Fibroblast of upper back skin (primary cell): ENCODE results near the gene ENTPD8.
"Not testable (repeated sequence)": the region's sequence is repeated elsewhere in the genome, so short reads cannot be mapped to it uniquely, and the experiment has no call there.

ENCODE experiments used
- DNase-seq: peaks from one replicate; pipeline ENCODE4 v3.0.0-alpha.2; 2013

Gene ENTPD8

GRCh38 chr9:137476856-137477255, 35.7 kb upstream of the ENTPD8 start:
- DNase-seq: no peak

DNA sequence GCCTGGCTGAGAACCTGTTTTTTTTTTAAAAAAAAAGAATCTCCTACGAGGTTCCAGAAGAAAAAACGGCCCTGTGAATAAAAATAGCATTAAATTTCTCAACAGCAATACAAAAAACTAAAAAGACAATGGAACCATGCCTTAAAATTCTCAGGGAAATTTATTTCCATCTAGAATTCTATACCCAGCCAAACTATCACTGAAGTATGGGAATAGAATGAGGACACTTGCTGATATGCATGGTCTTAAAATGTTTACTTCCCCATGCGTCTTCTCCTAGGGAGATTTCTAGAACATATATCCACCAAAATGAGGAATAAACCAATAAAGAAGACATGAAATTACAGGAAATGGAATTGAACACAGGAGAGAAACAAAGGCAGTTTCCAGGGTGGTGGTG, 34.5 kb upstream of the ENTPD8 start:
- DNase-seq: no peak

DNA sequence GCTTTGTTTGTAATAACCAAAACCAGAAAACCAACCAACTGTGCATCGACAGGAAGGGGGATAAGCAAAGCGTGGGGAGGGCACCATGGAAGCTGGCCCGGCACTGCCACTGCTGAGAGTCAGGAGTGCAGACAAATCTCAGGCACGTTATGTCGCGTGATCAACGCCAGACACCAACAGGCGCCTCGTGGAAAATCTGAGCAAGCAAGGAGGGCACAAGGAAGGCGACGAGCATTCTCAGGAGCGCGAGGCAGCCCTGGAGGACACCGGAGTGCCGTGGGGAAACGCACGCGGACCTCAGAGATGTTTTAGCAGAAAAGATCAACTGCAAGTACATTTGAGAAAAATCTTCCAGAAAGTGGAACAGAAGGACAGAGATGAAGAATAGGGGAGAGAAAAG, 33.1 kb upstream of the ENTPD8 start:
- DNase-seq: no peak

DNA sequence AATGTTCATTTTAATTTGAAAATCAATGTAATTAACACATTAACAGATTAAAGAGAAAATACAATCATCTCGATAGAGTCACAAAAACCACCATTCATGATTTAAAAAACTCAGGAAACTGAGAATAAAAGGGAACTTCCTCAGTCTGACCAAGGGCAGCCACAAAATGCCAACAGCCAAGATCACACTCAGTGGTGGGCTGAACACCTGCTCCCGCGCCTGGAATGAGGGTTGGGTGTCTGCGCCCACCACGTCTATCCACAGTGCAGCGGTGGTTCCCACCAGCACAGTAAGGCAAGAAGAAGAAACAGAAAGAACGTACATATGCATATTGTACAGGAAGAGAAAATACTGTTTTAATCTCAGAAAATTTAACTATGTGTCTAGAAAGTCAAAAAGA, 29.6 kb upstream of the ENTPD8 start:
- DNase-seq: no peak

DNA sequence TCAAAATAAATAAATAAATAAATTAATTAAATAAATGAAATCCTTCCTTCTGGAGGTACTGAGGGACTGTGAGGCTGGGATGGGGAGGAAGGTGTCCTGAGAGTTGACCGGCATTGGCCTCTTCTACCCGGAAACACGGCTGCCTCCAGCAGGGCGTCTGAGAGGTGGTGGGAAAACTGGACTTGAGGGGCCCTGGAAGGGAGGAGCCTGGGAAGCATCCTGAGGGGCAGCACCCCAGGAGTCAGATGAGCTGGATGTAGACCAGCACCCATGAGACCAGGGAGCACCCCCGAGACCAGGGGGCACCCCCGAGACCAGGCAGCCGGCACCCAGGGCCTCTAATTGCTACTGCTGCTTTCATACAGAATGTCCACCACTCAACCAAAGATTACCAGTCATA, 26.7 kb upstream of the ENTPD8 start:
- no peak for DNase-seq

GRCh38 chr9:137467161-137467581, 26.0 kb upstream of the ENTPD8 start:
- DNase-seq: no peak

DNA sequence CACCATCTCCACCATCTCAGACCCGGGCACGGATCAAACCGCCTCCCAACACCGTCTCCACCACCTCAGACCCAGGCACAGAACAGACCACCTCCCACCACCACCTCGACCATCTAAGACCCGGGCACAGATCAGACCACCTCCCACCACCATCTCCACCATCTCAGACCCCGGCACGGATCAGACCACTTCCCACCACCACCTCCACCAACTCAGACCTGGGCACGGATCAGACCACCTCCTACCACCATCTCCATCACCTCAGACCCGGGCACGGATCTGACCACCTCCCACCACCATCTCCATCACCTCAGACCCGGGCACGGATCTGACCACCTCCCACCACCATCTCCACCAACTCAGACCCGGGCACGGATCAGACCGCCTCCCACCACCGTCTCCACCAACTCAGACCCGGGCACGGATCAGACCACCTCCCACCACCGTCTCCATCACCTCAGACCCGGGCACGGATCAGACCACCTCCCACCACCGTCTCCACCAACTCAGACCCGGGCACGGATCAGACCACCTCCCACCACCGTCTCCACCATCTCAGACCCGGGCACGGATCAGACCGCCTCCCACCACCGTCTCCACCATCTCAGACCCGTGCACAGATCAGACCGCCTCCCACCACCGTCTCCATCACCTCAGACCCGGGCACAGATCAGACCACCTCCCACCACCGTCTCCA, 25.4 kb upstream of the ENTPD8 start:
- not testable (repeated sequence) for DNase-seq

DNA sequence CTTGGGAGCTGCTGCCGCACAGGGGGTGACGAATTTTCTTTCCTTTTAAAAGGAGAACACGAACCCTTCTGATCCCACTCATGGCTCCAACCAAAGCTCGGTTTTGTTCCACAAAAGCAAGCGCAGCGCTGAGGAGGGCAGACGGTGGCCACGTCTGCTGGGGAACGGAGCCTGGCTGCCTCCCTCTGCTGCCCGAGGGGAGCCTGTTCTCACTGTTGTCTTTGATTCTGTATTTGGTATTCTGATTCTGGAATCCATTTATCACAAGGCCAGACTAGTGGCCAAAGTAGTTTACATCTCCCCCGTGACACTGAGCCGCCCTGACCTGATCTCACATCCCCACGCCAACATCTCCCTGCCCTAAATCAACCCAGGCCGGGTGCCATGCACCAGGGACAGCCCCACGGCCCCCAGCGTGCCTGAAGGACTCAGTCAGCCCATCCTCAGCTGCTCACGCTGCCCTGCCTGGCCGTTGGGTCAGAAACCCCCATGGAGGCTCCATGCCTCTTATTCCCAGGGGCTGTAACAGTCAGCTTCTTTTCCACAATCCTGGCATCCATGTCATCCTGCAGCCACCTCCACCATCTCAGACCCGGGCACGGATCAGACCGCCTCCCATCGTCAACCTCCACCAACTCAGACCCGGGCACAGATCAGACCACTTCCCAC, 24.7 kb upstream of the ENTPD8 start:
- DNase-seq: no peak

- DNase-seq: no peak
Measured at GRCh38 chr9:137465000-137465719, 24.0 kb upstream of the ENTPD8 start.

- no peak for DNase-seq
Measured at GRCh38 chr9:137464291-137464999, 23.3 kb upstream of the ENTPD8 start.

- DNase-seq: no peak
Measured at GRCh38 chr9:137463931-137464290, 22.8 kb upstream of the ENTPD8 start.

DNA sequence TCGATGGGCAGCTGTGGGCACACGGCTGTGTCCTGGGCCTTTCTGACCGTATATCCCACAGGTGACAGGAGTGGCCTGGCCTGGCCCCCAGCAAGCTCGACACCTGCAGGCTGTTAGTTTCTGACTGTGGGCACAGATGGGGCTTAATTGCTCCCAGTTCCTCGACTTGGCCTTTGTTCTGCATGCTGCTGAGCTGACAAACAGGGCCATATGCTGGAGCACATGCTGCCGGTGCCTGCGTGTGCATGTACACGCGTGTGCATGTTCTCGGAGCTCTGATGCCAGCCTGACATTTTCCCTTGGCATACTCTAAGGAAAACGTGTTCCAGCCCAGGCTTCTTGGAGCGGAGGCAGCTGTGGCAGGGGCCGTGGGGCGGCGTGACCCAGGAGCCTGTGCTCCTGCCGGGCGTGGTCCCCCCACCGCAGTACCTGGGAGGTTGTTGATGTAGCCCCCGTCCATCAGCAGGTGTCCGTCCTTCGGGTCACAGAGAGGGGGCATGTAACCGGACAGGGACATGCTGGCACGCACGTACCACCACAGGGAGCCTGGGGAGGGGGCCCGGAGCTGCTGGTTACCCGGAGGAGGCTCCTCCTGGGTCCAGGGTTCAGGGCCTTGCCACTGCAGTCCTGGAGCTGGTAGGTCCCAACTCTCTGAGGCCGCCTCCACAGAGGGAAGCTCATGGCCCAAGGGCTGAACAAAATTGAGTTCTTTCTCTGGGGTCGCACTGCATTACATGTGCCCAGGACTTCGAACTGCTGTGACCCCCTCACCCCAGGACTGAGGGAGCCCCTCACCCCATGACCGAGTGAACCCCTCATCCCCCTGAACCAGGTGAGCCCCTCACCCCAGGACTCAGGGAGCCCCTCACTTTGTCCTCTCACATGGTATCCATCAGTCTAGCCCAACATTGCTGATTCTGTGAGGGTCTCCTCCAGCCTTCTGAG, 22.1 kb upstream of the ENTPD8 start:
- no peak for DNase-seq

GRCh38 chr9:137462396-137462985, 21.3 kb upstream of the ENTPD8 start:
- no peak for DNase-seq

GRCh38 chr9:137461663-137462395, 20.7 kb upstream of the ENTPD8 start:
- no peak for DNase-seq

DNA sequence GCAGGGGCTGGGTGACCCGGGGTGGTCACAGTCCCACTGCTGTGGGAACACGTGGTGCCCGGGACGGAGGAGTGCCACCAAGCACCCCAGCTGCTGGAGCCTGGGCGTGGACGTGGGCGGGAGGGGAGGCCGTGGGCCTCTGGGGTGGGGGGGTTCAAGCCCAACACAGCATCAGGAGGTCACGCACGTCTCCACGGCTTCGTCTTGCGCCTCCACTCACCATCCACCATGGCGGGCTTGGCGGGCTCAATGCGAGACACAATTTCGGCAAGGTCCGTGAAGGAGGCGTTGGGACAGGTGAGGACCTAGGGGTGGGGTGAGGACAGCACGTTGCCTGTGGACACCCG, 20.1 kb upstream of the ENTPD8 start:
- DNase-seq: no peak

- DNase-seq: no peak
Measured at GRCh38 chr9:137460363-137461315, 19.5 kb upstream of the ENTPD8 start.

DNA sequence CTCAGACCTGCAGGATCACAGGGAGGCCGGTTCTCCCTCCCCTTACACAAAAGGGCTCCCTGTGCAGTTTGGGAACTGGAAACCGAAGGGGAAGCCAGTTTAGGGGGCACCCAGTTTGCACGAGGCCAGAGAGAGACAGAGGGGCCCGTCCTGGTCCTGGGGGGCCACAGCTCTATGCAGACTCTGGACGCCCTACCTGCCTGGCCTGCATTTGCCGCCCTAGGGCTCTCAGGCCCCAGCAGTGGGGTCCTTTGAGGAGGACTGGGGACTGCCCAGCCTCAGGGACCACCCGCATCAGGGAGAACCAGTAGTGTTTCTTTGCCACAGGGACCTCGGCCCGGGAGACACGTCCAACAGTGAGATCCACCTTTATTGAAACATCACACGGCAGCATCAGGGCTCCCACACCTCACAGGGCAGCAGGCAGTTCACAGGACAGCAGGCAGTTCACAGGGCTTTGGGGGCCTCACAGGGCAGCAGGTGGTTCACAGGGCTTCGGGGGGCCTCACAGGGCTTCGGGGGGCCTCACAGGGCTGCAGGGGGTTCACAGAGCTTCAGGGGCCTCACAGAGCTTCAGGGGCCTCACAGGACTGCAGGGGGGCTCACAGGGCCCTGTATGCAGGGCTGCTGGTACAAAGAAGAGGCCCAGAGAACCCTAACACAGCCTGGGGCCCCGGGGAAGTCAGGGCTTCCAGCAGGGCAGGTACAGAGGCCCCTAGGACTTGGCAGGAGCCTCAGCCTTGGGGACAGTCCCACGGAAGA, 18.6 kb upstream of the ENTPD8 start:
- no peak for DNase-seq

- peak; percentile 91 for DNase-seq
Measured at GRCh38 chr9:137459152-137459600, 18.0 kb upstream of the ENTPD8 start, which contains the start of gene NSMF. TSS of gene NSMF (minus strand) at chr9:137459334. CDS start at chr9:137459102, 232 bp downstream.
